DMS 273 treated with DMSO at 0.1 percent for 48 hours (cell line): Measurements from ENCODE around the gene STOX2.

ENCODE experiments used
- DNase-seq: peaks from one replicate; lab custom pipeline; 2025; lab: John Stamatoyannopoulos, UW

The STOX2 gene

GRCh38 chr4:183986291-183986970, 81.3 kb downstream of the STOX2 start:
- no peak for DNase-seq

GRCh38 chr4:183986971-183987946, 82.2 kb downstream of the STOX2 start:
- no peak for DNase-seq

GRCh38 chr4:183987987-183988392, 82.9 kb downstream of the STOX2 start:
- no peak for DNase-seq

GRCh38 chr4:183988874-183989273, 83.8 kb downstream of the STOX2 start:
- DNase-seq: no peak

GRCh38 chr4:183989461-183989860, 84.4 kb downstream of the STOX2 start:
- no peak for DNase-seq

- no peak for DNase-seq
These were observed 84.8 kb downstream of the STOX2 start for GRCh38 chr4:183989931-183990330.

GRCh38 chr4:183993676-183994075, 88.6 kb downstream of the STOX2 start:
- DNase-seq: no peak

GRCh38 chr4:183995570-183995969, 90.5 kb downstream of the STOX2 start:
- no peak for DNase-seq

- DNase-seq: no peak
These were observed 91.8 kb downstream of the STOX2 start for GRCh38 chr4:183996868-183997267.

- DNase-seq: no peak
These were observed 94.3 kb downstream of the STOX2 start for GRCh38 chr4:183999435-183999834.

GRCh38 chr4:184000457-184001396, 95.6 kb downstream of the STOX2 start:
- no peak for DNase-seq

- DNase-seq: no peak
These were observed 98.3 kb downstream of the STOX2 start for GRCh38 chr4:184003433-184003832.

- no peak for DNase-seq
These were observed 102.8 kb downstream of the STOX2 start for GRCh38 chr4:184007891-184008290.

GRCh38 chr4:184010696-184011095, 105.6 kb downstream of the STOX2 start:
- DNase-seq: no peak

- DNase-seq: no peak
These were observed 106.8 kb downstream of the STOX2 start for GRCh38 chr4:184011826-184012380.

GRCh38 chr4:184012937-184013336, 107.8 kb downstream of the STOX2 start:
- DNase-seq: no peak

GRCh38 chr4:184014301-184014700, 109.2 kb downstream of the STOX2 start:
- DNase-seq: no peak

- no peak for DNase-seq
These were observed 111.9 kb downstream of the STOX2 start for GRCh38 chr4:184016759-184017668.

GRCh38 chr4:184019076-184019475, 114.0 kb downstream of the STOX2 start:
- no peak for DNase-seq
